ENCODE data around the gene PSMB7. TPM values are rescaled to one million over a fixed set of nuclear protein-coding genes. Genes with fewer than 3 reads are reported as not detected.

Gene PSMB7
- total RNA-seq, 2 experiments from 2014 or later: 88.7 to 93.6 TPM

- DNase-seq (peak; percentile 22), ATAC-seq (ENCODE audit: low read depth) (no peak)
- Mint-ChIP-seq H3K4me1 (peaks cover 4% of the 10 kb centered on the region), H3K27ac (no peak overlapping the region), H3K9me3 (no peaks in the 10 kb centered on the region), H3K27me3 (no peaks in the 10 kb centered on the region), H3K4me3 (no peak overlapping the region), H3K36me3 (peaks cover 2% of the 10 kb centered on the region)
- POLR2A ChIA-PET: no interaction called here
Measured at GRCh38 chr9:124349675-124350493, 65.4 kb downstream of the PSMB7 start.

GRCh38 chr9:124349267-124349666 is 66.0 kb downstream of the PSMB7 start:
- no peak for DNase-seq
- peaks cover 2% of the 10 kb centered on the region for H3K36me3 Mint-ChIP-seq
- peaks cover 2% of the 10 kb centered on the region for H3K4me1 Mint-ChIP-seq
- POLR2A ChIA-PET: no interaction called here
- H3K27ac Mint-ChIP-seq: no peak overlapping the region
- ATAC-seq (ENCODE audit: low read depth): no peak
- H3K4me3 Mint-ChIP-seq: no peak overlapping the region
- no peaks in the 10 kb centered on the region for H3K27me3 Mint-ChIP-seq
- H3K9me3 Mint-ChIP-seq: no peaks in the 10 kb centered on the region

GRCh38 chr9:124348831-124349230 is 66.4 kb downstream of the PSMB7 start:
- POLR2A ChIA-PET: no interaction called here
- H3K27me3 Mint-ChIP-seq: no peaks in the 10 kb centered on the region
- DNase-seq (peak; percentile 21), ATAC-seq (ENCODE audit: low read depth) (no peak)
- H3K27ac Mint-ChIP-seq: no peak overlapping the region
- H3K36me3 Mint-ChIP-seq: peaks cover 2% of the 10 kb centered on the region
- H3K4me1 Mint-ChIP-seq: peaks cover under 1% of the 10 kb centered on the region
- H3K9me3 Mint-ChIP-seq: no peaks in the 10 kb centered on the region
- H3K4me3 Mint-ChIP-seq: no peak overlapping the region

GRCh38 chr9:124348363-124348762 is 66.9 kb downstream of the PSMB7 start:
- Mint-ChIP-seq H3K9me3 (no peaks in the 10 kb centered on the region), H3K27me3 (no peaks in the 10 kb centered on the region), H3K4me3 (no peak overlapping the region), H3K4me1 (no peaks in the 10 kb centered on the region), H3K36me3 (peaks cover under 1% of the 10 kb centered on the region), H3K27ac (no peak overlapping the region)
- ATAC-seq (ENCODE audit: low read depth) (no peak), DNase-seq (no peak)
- POLR2A ChIA-PET: no interaction called here

- Mint-ChIP-seq H3K9me3 (no peaks in the 10 kb centered on the region), H3K4me1 (no peaks in the 10 kb centered on the region), H3K27ac (no peak overlapping the region), H3K36me3 (no peaks in the 10 kb centered on the region), H3K4me3 (no peak overlapping the region), H3K27me3 (no peaks in the 10 kb centered on the region)
- ATAC-seq (ENCODE audit: low read depth): no peak
- POLR2A ChIA-PET: no interaction called here
- no peak for DNase-seq
Measured at GRCh38 chr9:124347968-124348358, 67.3 kb downstream of the PSMB7 start.

GRCh38 chr9:124347206-124347967 is 67.9 kb downstream of the PSMB7 start:
- ATAC-seq (ENCODE audit: low read depth) (no peak), DNase-seq (no peak)
- POLR2A ChIA-PET: no interaction called here
- Mint-ChIP-seq H3K27me3 (no peaks in the 10 kb centered on the region), H3K36me3 (no peaks in the 10 kb centered on the region), H3K4me1 (no peaks in the 10 kb centered on the region), H3K9me3 (no peaks in the 10 kb centered on the region), H3K4me3 (no peak overlapping the region), H3K27ac (no peak overlapping the region)

GRCh38 chr9:124346347-124347163 is 68.7 kb downstream of the PSMB7 start:
- H3K36me3 Mint-ChIP-seq: no peaks in the 10 kb centered on the region
- no peaks in the 10 kb centered on the region for H3K9me3 Mint-ChIP-seq
- no peaks in the 10 kb centered on the region for H3K27me3 Mint-ChIP-seq
- H3K27ac Mint-ChIP-seq: no peak overlapping the region
- no peak for ATAC-seq (ENCODE audit: low read depth)
- POLR2A ChIA-PET: no interaction called here
- no peak for DNase-seq
- H3K4me3 Mint-ChIP-seq: no peak overlapping the region
- H3K4me1 Mint-ChIP-seq: no peaks in the 10 kb centered on the region

- H3K4me1 Mint-ChIP-seq: no peaks in the 10 kb centered on the region
- no peak overlapping the region for H3K4me3 Mint-ChIP-seq
- ATAC-seq (ENCODE audit: low read depth) (no peak), DNase-seq (no peak)
- POLR2A ChIA-PET: no interaction called here
- no peaks in the 10 kb centered on the region for H3K27me3 Mint-ChIP-seq
- H3K36me3 Mint-ChIP-seq: no peaks in the 10 kb centered on the region
- no peaks in the 10 kb centered on the region for H3K9me3 Mint-ChIP-seq
- no peak overlapping the region for H3K27ac Mint-ChIP-seq
Measured at GRCh38 chr9:124345751-124346281, 69.4 kb downstream of the PSMB7 start.

GRCh38 chr9:124345063-124345462 is 70.2 kb downstream of the PSMB7 start:
- no peaks in the 10 kb centered on the region for H3K4me1 Mint-ChIP-seq
- H3K27me3 Mint-ChIP-seq: no peaks in the 10 kb centered on the region
- ATAC-seq (ENCODE audit: low read depth) (no peak), DNase-seq (no peak)
- H3K27ac Mint-ChIP-seq: no peak overlapping the region
- no peak overlapping the region for H3K4me3 Mint-ChIP-seq
- POLR2A ChIA-PET: no interaction called here
- no peaks in the 10 kb centered on the region for H3K9me3 Mint-ChIP-seq
- no peaks in the 10 kb centered on the region for H3K36me3 Mint-ChIP-seq

GRCh38 chr9:124344291-124345050 is 70.8 kb downstream of the PSMB7 start:
- no peaks in the 10 kb centered on the region for H3K36me3 Mint-ChIP-seq
- H3K4me3 Mint-ChIP-seq: no peak overlapping the region
- no peak overlapping the region for H3K27ac Mint-ChIP-seq
- POLR2A ChIA-PET: interaction anchor here (1.2 kb wide), 1 partner anchor 17 kb away, joined by 3 read pairs; no protein-coding TSS in a partner anchor
- H3K4me1 Mint-ChIP-seq: no peaks in the 10 kb centered on the region
- ATAC-seq (ENCODE audit: low read depth): no peak
- no peaks in the 10 kb centered on the region for H3K9me3 Mint-ChIP-seq
- no peaks in the 10 kb centered on the region for H3K27me3 Mint-ChIP-seq
- DNase-seq: no peak

- Mint-ChIP-seq H3K4me3 (no peak overlapping the region), H3K4me1 (no peaks in the 10 kb centered on the region), H3K9me3 (no peaks in the 10 kb centered on the region), H3K27me3 (no peaks in the 10 kb centered on the region), H3K36me3 (no peaks in the 10 kb centered on the region), H3K27ac (no peak overlapping the region)
- no peak for DNase-seq
- ATAC-seq (ENCODE audit: low read depth): no peak
- POLR2A ChIA-PET: interaction anchor here (1.2 kb wide), 1 partner anchor 18 kb away, joined by 3 read pairs; no protein-coding TSS in a partner anchor
Measured at GRCh38 chr9:124343533-124344290, 71.5 kb downstream of the PSMB7 start.

GRCh38 chr9:124342776-124343485 is 72.3 kb downstream of the PSMB7 start:
- no peaks in the 10 kb centered on the region for H3K27me3 Mint-ChIP-seq
- ATAC-seq (ENCODE audit: low read depth): no peak
- H3K27ac Mint-ChIP-seq: no peak overlapping the region

More at GRCh38 chr9:124342776-124343485, 72.3 kb downstream of the PSMB7 start:
- POLR2A ChIA-PET: no interaction called here
- no peak for DNase-seq
- no peaks in the 10 kb centered on the region for H3K4me1 Mint-ChIP-seq
- no peaks in the 10 kb centered on the region for H3K36me3 Mint-ChIP-seq
- no peak overlapping the region for H3K4me3 Mint-ChIP-seq
- peaks cover 2% of the 10 kb centered on the region for H3K9me3 Mint-ChIP-seq
